Heart right ventricle (tissue), 16 donors: ENCODE measurements around the gene COASY. TPM values are rescaled to one million over a fixed set of nuclear protein-coding genes. Genes with fewer than 3 reads are reported as not detected.

ENCODE experiments used
- ATAC-seq, 8 donors: fragments of 200-7000 bp; cut with Tn5 transposase; one replicate each; pipeline ENCODE4 v1.9.1; 2020; ENCODE audit warnings: mild to moderate bottlenecking in 8 of 8, moderate library complexity in 8 of 8, moderate number of reproducible peaks in 1 of 8
- DNase-seq, 2 donors: peaks; one replicate each; pipeline ENCODE4 v3.0.0-alpha.2; 2020
- H3K27ac ChIP-seq, 10 donors: fragments of 200-600 bp; sonication (generic) in 2 of 10; one replicate each; pipeline versions ENCODE4 v1.5.0 to v1.8.0; 2020 to 2022; ENCODE audit warnings: mild to moderate bottlenecking in 3 of 10
- H3K27me3 ChIP-seq, 7 donors: fragments of 200-600 bp; one replicate each; pipeline ENCODE4 v1.8.0; 2021 to 2022; ENCODE audit warnings: mild to moderate bottlenecking in 2 of 7
- H3K36me3 ChIP-seq, 9 donors: fragments of 200-600 bp; sonication (generic) in 1 of 9; one replicate each; pipeline versions ENCODE4 v1.5.0 to v1.8.0; 2020 to 2022; ENCODE audit warnings: mild to moderate bottlenecking in 2 of 9
- H3K4me1 ChIP-seq, 9 donors: fragments of 200-600 bp; sonication (generic) in 1 of 9; one replicate each; pipeline versions ENCODE4 v1.5.0 to v1.8.0; 2020 to 2022; ENCODE audit warnings: mild to moderate bottlenecking in 4 of 9
- H3K4me3 ChIP-seq, 10 donors: fragments of 200-600 bp; sonication (generic) in 2 of 10; one replicate each; pipeline versions ENCODE4 v1.5.0 to v1.8.0; 2020 to 2022; ENCODE audit warnings: mild to moderate bottlenecking in 7 of 10, moderate library complexity in 2 of 10
- H3K9me3 ChIP-seq, 11 donors: fragments of 200-600 bp in 10 of 11; sonication (generic) in 2 of 11; one replicate each; pipeline versions ENCODE4 v1.5.0 to v1.8.0; 2013 to 2022; ENCODE audit warnings: mild to moderate bottlenecking in 2 of 11, control low read depth in 1 of 11, moderate library complexity in 1 of 11
- WGBS, 2 donors: extraction: QIAGEN DNeasy Blood & Tissue Kit; methylation state at CpG; one replicate each; pipeline ENCODE4 v1.1.7; 2013; ENCODE audit warnings: inconsistent platforms in 1 of 2; 5-methylcytosine and 5-hydroxymethylcytosine counted together
- intact Hi-C, 10 donors: fragments of 100-400 bp; cut with DNase I; formaldehyde crosslinking; loops; one replicate each; pipeline versions ENCODE4 v1.11.1 to v1.14.2; 2022
- polyA plus RNA-seq, 2 donors: library from polyadenylated mRNA; stranded (reverse); fragments of 200-250 nt; gene quantifications; one replicate each; pipeline ENCODE4 v1.2.3, GENCODE V29; 2013
- total RNA-seq, 10 donors: library from RNA; stranded (reverse); fragmentation: NEBNext Ultra II Directional in 3 of 10; extraction: Animal tissue kit (Norgen Biotek cat#: 25700) in 3 of 10; gene quantifications; one replicate each; pipeline versions ENCODE4 v1.2.1 to v1.2.4, GENCODE V29; 2021 to 2023
- TF ChIP-seq, protein P1 (sequence below), 9 donors: fragments of 200-600 bp; sonication (generic) in 2 of 9; IDR thresholded peaks; one replicate each; pipeline versions ENCODE4 v1.5.0 to v1.8.0; 2021 to 2022; ENCODE audit warnings: antibody characterized with exemption in 9 of 9, mild to moderate bottlenecking in 5 of 9, moderate library complexity in 1 of 9
- donor health status: Arrhythmogenic right ventricular cardiomyopathy.
- donor health status: ischemic (EF 13 %, LVEDD 7.1; RV severe dilation, severe dysfunction).
- donor health status: healthy with polysubstance abuse.
- donor health status: DM: no; HTN: yes; CAD: no.
- donor health status: DM: no; HTN: no; CAD: no.
- donor health status: ischemic (EF 25% LVEDD 6.9; RV normal size, moderate dysfunction).
- donor health status: ischemic (EF 25% LVEDD 5.7; RV mildly dilated, moderate dysfunction).
- donor health status: healthy.
- donor health status: DM: yes; HTN: yes; CAD: no.
- donor health status: Ischemic cardiomyopathy.
- donor health status: ischemic (EF 35%, LVEDD 5.7; RV mildly dilated, moderate dysfunction).
- donor health status: nonischemic (EF 11% LVEDD 7.7; RV severe dilation, severe dysfunction).
- donor health status: DM: yes; HTN: yes; CAD: no.
- donor health status: PGD.
- donor health status: ischemic (EF 29% LVEDD 5.4; RV normal size, mild dysfunction).
- donor health status: nonischemic (EF 23%, LVEDD 6.1; RV moderate dilation, normal function).

Gene COASY
- total and polyA plus RNA-seq, 12 donors, result 29.7 to 56.9 (median 34.5) TPM

DNA sequence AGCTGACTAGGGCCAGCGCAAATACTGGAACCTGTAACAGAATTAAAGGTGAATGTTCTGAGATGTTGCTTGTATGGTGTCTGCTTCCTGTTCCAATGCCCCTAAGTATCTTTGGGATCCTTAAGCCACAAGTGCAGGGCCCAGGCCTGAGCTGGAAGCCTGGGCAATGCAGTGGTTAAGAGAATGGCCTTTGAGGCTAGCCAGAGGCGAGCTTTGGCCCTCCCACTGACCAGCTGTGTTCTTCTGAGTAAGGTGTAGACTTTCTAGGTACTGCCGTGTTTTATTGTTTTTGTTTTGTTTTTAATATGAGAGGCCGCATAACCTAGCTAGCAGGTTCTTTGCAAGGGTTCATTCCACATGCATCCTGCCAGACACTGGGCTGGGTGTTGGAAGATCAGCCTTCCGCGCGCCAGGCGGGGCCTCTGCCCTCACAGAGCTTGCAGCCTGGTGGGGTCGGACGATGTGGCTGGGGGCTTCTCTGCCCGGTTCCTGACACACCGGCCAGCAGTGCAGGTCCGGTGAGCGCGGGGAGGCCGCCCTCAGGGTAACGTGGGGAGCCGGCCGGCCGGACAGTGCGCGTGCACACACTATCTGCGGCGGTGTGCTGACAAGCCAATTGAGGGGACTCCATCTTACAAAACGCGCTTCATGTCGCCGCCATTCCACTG is 4.4 kb downstream of the COASY start:
- no peaks in the 10 kb centered on the region for H3K9me3 ChIP-seq
- H3K36me3 ChIP-seq, result peaks cover 0 to 59% (median 48%) of the 10 kb centered on the region in 9 donors
- intact Hi-C loops, result no loop called here
- peak in 4 of 8 donors; percentile 21 to 34 (median 28) for ATAC-seq
- H3K4me1 ChIP-seq, result peaks cover 13 to 64% (median 42%) of the 10 kb centered on the region in 9 donors
- no peak for DNase-seq
- 19% methylated on average over 28 of the region's 28 CpGs for WGBS, 2 donors
- peak overlapping the region; percentile 93 to 99 (median 96) for H3K27ac ChIP-seq
- peak overlapping the region; percentile 78 to 96 (median 88) for H3K4me3 ChIP-seq
- TF ChIP-seq, protein P1, sequence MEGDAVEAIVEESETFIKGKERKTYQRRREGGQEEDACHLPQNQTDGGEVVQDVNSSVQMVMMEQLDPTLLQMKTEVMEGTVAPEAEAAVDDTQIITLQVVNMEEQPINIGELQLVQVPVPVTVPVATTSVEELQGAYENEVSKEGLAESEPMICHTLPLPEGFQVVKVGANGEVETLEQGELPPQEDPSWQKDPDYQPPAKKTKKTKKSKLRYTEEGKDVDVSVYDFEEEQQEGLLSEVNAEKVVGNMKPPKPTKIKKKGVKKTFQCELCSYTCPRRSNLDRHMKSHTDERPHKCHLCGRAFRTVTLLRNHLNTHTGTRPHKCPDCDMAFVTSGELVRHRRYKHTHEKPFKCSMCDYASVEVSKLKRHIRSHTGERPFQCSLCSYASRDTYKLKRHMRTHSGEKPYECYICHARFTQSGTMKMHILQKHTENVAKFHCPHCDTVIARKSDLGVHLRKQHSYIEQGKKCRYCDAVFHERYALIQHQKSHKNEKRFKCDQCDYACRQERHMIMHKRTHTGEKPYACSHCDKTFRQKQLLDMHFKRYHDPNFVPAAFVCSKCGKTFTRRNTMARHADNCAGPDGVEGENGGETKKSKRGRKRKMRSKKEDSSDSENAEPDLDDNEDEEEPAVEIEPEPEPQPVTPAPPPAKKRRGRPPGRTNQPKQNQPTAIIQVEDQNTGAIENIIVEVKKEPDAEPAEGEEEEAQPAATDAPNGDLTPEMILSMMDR (IDR thresholded peaks at IDR 0.05), result no peak
- H3K27me3 ChIP-seq, result no peaks in the 10 kb centered on the region

DNA sequence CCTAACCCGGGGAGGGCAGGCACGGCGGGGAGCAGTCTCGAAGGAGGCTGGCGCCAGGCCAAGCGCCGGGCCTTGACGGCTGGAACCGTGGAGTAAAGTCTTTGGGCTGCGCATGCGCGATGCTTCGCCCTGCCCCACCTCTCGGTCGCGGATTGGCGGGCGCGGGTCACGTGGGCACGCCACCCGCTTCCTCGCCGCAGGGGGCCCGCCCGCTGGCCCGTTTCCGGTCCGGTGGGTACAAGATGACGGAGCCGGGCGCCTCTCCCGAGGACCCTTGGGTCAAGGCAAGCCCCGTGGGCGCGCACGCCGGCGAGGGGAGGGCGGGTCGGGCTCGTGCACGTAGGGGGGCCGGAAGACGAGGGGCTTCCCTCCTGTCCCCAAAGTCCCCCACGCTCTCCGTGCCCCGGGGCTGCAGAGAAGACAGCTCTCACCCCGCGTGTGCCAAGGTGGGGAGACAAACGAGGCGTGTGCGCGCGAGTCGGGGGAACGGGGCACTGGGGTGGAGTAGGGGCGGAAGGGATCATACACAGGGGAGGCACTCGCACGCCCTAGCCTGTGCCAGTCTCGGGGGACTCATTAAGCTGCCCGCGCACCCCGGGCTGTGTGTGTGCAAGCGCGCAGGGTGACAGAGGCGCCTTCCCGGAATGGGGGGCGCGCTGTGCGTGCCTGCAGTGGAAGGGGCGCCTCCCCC is 5.1 kb downstream of the COASY start, which contains the start of gene MLX:
TSS of gene MLX (plus strand) at position 218 of the 691 bp plus-strand sequence. CDS start at position 243, 25 bp downstream.
- Histone ChIP-seq H3K4me1 (peaks cover 13 to 66% (median 41%) of the 10 kb centered on the region in 9 donors), H3K27ac (peak within 1 kb of the TSS; percentile 93 to 99 (median 96)), H3K27me3 (no peaks in the 10 kb centered on the region), H3K9me3 (no peaks in the 10 kb centered on the region), H3K36me3 (peaks cover 2 to 66% (median 55%) of the 10 kb centered on the region in 9 donors), H3K4me3 (peak within 1 kb of the TSS; percentile 78 to 96 (median 88))
- 0% methylated on average over 64 to 72 of the region's 72 CpGs for WGBS, 2 donors
- intact Hi-C loops, result no loop called here
- ATAC-seq (peak; percentile 83 to 90 (median 90)), DNase-seq (peak; percentile 94 to 97)
- TF ChIP-seq, protein P1 (IDR thresholded peaks at IDR 0.05), result no peak

DNA sequence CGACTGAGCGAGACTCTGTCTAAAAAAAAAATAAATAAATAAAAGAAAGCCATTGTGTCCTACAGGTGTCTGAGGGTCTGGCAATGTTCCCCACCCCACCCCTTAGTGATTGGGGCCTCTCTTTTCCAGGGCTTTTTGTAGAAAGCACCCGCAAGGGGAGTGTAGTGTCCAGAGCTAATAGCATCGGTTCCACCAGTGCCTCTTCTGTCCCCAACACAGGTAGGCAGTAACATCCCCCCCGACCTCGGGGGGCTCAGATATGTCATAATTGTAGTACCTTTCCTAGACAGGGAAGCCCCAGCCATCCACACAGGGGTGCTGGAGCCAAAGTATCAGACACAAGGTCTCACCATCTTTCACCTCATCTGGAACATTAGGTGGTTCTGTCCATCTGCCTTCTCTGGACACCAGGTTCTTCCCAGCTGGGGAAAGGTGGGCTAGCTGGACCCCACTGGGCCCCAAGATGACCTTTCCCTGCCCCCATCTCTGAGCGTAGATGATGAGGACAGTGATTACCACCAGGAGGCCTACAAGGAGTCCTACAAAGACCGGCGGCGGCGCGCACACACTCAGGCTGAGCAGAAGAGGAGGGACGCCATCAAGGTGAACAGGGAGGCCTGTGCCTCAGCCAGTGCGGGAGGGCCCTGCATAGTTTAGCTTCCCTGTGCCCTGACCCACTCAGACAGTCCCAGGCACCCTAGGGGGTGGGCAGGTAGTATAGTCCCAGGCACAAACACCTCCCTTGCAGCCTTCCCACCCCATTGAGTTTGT is 6.6 kb downstream of the COASY start:
- WGBS, 2 donors, result 87 to 88% methylated on average over 14 of the region's 14 CpGs
- no peak for DNase-seq
- peaks cover 5 to 80% (median 70%) of the 10 kb centered on the region in 9 donors for H3K36me3 ChIP-seq
- ATAC-seq, result no peak
- no peaks in the 10 kb centered on the region for H3K9me3 ChIP-seq
- peak overlapping the region in 9 of 10 donors; percentile 34 to 99 (median 96) for H3K27ac ChIP-seq
- TF ChIP-seq, protein P1 (IDR thresholded peaks at IDR 0.05), result no peak
- intact Hi-C loops, result no loop called here
- peaks cover 8 to 56% (median 30%) of the 10 kb centered on the region in 9 donors for H3K4me1 ChIP-seq
- no peaks in the 10 kb centered on the region for H3K27me3 ChIP-seq
- peak overlapping the region in 3 of 10 donors; percentile 78 to 91 (median 86) for H3K4me3 ChIP-seq
